ENCODE measurements around the gene PNPLA5.

The PNPLA5 gene

GRCh38 chr22:43889201-43889859, 2.5 kb downstream of the PNPLA5 start:
- Histone ChIP-seq H2AFZ (ENCODE audit: low read depth, low read length) (no peak overlapping the region), H3K36me3 (ENCODE audit: insufficient read depth, low read length) (no peaks in the 10 kb centered on the region), H3K4me3 (ENCODE audit: low read depth in 1 of 2, low read length in 2 of 2) (no peak overlapping the region), H3K9ac (ENCODE audit: low read depth, low read length) (no peak overlapping the region), H3K79me2 (ENCODE audit: insufficient read depth, low read length) (no peaks in the 10 kb centered on the region), H3K4me1 (ENCODE audit: insufficient read depth, low read length) (no peaks in the 10 kb centered on the region), H4K20me1 (ENCODE audit: insufficient read depth, low read length) (peaks cover 25% of the 10 kb centered on the region), H3K4me2 (ENCODE audit: insufficient read depth, low read length) (no peak overlapping the region), H3K9me3 (ENCODE audit: insufficient read depth, low read length, severe bottlenecking) (no peaks in the 10 kb centered on the region), H3K27me3 (ENCODE audit: insufficient read depth, low read length, poor library complexity) (no peaks in the 10 kb centered on the region), H3K27ac (ENCODE audit: low read length) (no peak overlapping the region)
- TF ChIP-seq EZH2 (IDR thresholded peaks at IDR 0.05; ENCODE audit: borderline replicate concordance, low read depth, low read length, severe bottlenecking), result no peak
- no peak for TF ChIP-seq CTCF (IDR thresholded peaks at IDR 0.05; ENCODE audit: borderline replicate concordance, extremely low read depth, low read length, poor library complexity, severe bottlenecking)
- DNase-seq, result no peak
- ATAC-seq (ENCODE audit: insufficient read depth, low read depth), result no peak

GRCh38 chr22:43888740-43889139, 3.1 kb downstream of the PNPLA5 start:
- H3K9ac ChIP-seq (ENCODE audit: low read depth, low read length), result no peak overlapping the region
- no peak overlapping the region for H3K4me2 ChIP-seq (ENCODE audit: insufficient read depth, low read length)
- no peak overlapping the region for H3K27ac ChIP-seq (ENCODE audit: low read length)
- H3K27me3 ChIP-seq (ENCODE audit: insufficient read depth, low read length, poor library complexity), result no peaks in the 10 kb centered on the region
- peaks cover 25% of the 10 kb centered on the region for H4K20me1 ChIP-seq (ENCODE audit: insufficient read depth, low read length)
- ATAC-seq (ENCODE audit: insufficient read depth, low read depth) (no peak), DNase-seq (no peak)
- no peaks in the 10 kb centered on the region for H3K36me3 ChIP-seq (ENCODE audit: insufficient read depth, low read length)
- H3K79me2 ChIP-seq (ENCODE audit: insufficient read depth, low read length), result no peaks in the 10 kb centered on the region
- no peaks in the 10 kb centered on the region for H3K4me1 ChIP-seq (ENCODE audit: insufficient read depth, low read length)
- no peaks in the 10 kb centered on the region for H3K9me3 ChIP-seq (ENCODE audit: insufficient read depth, low read length, severe bottlenecking)
- H2AFZ ChIP-seq (ENCODE audit: low read depth, low read length), result no peak overlapping the region
- TF ChIP-seq EZH2 (IDR thresholded peaks at IDR 0.05; ENCODE audit: borderline replicate concordance, low read depth, low read length, severe bottlenecking) (no peak), CTCF (IDR thresholded peaks at IDR 0.05; ENCODE audit: borderline replicate concordance, extremely low read depth, low read length, poor library complexity, severe bottlenecking) (no peak)
- no peak overlapping the region for H3K4me3 ChIP-seq (ENCODE audit: low read depth in 1 of 2, low read length in 2 of 2)

- H3K79me2 ChIP-seq (ENCODE audit: insufficient read depth, low read length), result no peaks in the 10 kb centered on the region
- H3K4me3 ChIP-seq (ENCODE audit: low read depth in 1 of 2, low read length in 2 of 2), result no peak overlapping the region
- no peaks in the 10 kb centered on the region for H3K36me3 ChIP-seq (ENCODE audit: insufficient read depth, low read length)
- no peak overlapping the region for H2AFZ ChIP-seq (ENCODE audit: low read depth, low read length)
- H3K9me3 ChIP-seq (ENCODE audit: insufficient read depth, low read length, severe bottlenecking), result no peaks in the 10 kb centered on the region
- DNase-seq (no peak), ATAC-seq (ENCODE audit: insufficient read depth, low read depth) (no peak)
- TF ChIP-seq CTCF (IDR thresholded peaks at IDR 0.05; ENCODE audit: borderline replicate concordance, extremely low read depth, low read length, poor library complexity, severe bottlenecking), result no peak
- TF ChIP-seq EZH2 (IDR thresholded peaks at IDR 0.05; ENCODE audit: borderline replicate concordance, low read depth, low read length, severe bottlenecking), result no peak
- no peak overlapping the region for H3K4me2 ChIP-seq (ENCODE audit: insufficient read depth, low read length)
- H3K9ac ChIP-seq (ENCODE audit: low read depth, low read length), result no peak overlapping the region
- no peaks in the 10 kb centered on the region for H3K4me1 ChIP-seq (ENCODE audit: insufficient read depth, low read length)
- H3K27me3 ChIP-seq (ENCODE audit: insufficient read depth, low read length, poor library complexity), result no peaks in the 10 kb centered on the region
- peaks cover 18% of the 10 kb centered on the region for H4K20me1 ChIP-seq (ENCODE audit: insufficient read depth, low read length)
- no peak overlapping the region for H3K27ac ChIP-seq (ENCODE audit: low read length)
Observed at GRCh38 chr22:43887391-43887790, 4.4 kb downstream of the PNPLA5 start.
